Chondrocyte (in vitro differentiated cells): Measurements from ENCODE around the gene PRLH. TPM values are rescaled to one million over a fixed set of nuclear protein-coding genes. Genes with fewer than 3 reads are reported as not detected.

Experiments used
- DNase-seq: peaks from one replicate; pipeline ENCODE4 v3.0.0; 2021; ENCODE audit warnings: mixed read lengths, low spot score
- H3K27ac Mint-ChIP-seq: one replicate; pipeline ENCODE4 v1.8.0; 2021; ENCODE audit warnings: mild to moderate bottlenecking, moderate library complexity, mixed read lengths; ENCODE audit not compliant: unreplicated experiment
- H3K27me3 Mint-ChIP-seq: 2 replicates; pipeline ENCODE4 v1.8.0; 2021; ENCODE audit warnings: low read depth, mixed read lengths
- H3K36me3 Mint-ChIP-seq: 2 replicates; pipeline ENCODE4 v1.8.0; 2021; ENCODE audit warnings: low read depth, mixed read lengths
- H3K4me1 Mint-ChIP-seq: 2 replicates; pipeline ENCODE4 v1.8.0; 2021; ENCODE audit warnings: low read depth, mild to moderate bottlenecking, mixed read lengths
- H3K4me3 Mint-ChIP-seq: one replicate; pipeline ENCODE4 v1.8.0; 2021; ENCODE audit warnings: mild to moderate bottlenecking, moderate library complexity, mixed read lengths; ENCODE audit not compliant: unreplicated experiment
- H3K9me3 Mint-ChIP-seq: 2 replicates; pipeline ENCODE4 v1.8.0; 2021; ENCODE audit warnings: low read depth, mixed read lengths
- total RNA-seq: library from RNA; stranded (reverse); gene quantifications from 3 replicates; pipeline ENCODE4 v1.2.1, GENCODE V29; 2021
- TF ChIP-seq, protein P1 (sequence below): fragments of 200-600 bp; sonication (generic); IDR thresholded peaks from 2 replicates; pipeline ENCODE4 v1.5.0; 2021; ENCODE audit warnings: antibody characterized with exemption, mild to moderate bottlenecking, moderate library complexity

The PRLH gene
- total RNA-seq, 1 donor from 2014 or later = not detected

DNA sequence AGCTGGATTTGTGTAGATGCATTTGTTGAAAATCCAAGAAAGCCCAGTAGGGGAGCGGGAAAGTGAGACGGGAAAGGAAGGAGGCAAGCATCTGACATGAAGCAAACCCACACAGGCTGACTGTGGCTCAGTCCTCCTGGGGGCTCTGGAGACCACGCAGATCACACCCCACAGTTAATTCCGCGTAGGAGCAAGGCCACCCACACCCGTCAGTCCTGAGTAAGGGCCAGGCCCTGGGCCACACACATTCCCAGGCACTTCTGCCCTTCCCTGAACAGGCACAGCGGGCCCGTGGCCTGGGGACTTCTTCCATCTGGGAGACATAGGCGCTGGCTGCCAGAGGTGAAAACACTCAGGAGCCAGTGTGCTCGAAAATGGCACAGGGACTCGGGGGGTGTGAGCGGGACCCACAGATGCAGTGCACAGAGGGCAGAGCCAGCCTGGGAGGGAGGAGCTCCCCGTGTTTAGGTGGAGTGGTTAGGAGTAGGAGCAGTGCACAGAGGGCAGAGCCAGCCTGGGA, 19.4 kb upstream of the PRLH start:
- H3K4me3 Mint-ChIP-seq = no peak overlapping the region
- DNase-seq = peak; percentile 68
- no peaks in the 10 kb centered on the region for H3K4me1 Mint-ChIP-seq
- H3K27ac Mint-ChIP-seq = no peak overlapping the region
- H3K36me3 Mint-ChIP-seq = peaks cover 1% of the 10 kb centered on the region
- H3K27me3 Mint-ChIP-seq = no peaks in the 10 kb centered on the region
- TF ChIP-seq, protein P1, sequence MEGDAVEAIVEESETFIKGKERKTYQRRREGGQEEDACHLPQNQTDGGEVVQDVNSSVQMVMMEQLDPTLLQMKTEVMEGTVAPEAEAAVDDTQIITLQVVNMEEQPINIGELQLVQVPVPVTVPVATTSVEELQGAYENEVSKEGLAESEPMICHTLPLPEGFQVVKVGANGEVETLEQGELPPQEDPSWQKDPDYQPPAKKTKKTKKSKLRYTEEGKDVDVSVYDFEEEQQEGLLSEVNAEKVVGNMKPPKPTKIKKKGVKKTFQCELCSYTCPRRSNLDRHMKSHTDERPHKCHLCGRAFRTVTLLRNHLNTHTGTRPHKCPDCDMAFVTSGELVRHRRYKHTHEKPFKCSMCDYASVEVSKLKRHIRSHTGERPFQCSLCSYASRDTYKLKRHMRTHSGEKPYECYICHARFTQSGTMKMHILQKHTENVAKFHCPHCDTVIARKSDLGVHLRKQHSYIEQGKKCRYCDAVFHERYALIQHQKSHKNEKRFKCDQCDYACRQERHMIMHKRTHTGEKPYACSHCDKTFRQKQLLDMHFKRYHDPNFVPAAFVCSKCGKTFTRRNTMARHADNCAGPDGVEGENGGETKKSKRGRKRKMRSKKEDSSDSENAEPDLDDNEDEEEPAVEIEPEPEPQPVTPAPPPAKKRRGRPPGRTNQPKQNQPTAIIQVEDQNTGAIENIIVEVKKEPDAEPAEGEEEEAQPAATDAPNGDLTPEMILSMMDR = no peak
- H3K9me3 Mint-ChIP-seq = no peaks in the 10 kb centered on the region

GRCh38 chr2:237547841-237548416, 18.4 kb upstream of the PRLH start:
- peak; percentile 79 for DNase-seq
- TF ChIP-seq, protein P1 = no peak
- H3K27ac Mint-ChIP-seq = no peak overlapping the region
- peaks cover 1% of the 10 kb centered on the region for H3K36me3 Mint-ChIP-seq
- no peaks in the 10 kb centered on the region for H3K4me1 Mint-ChIP-seq
- H3K9me3 Mint-ChIP-seq = peaks cover 3% of the 10 kb centered on the region
- no peak overlapping the region for H3K4me3 Mint-ChIP-seq
- no peaks in the 10 kb centered on the region for H3K27me3 Mint-ChIP-seq

GRCh38 chr2:237549216-237549615, 17.2 kb upstream of the PRLH start:
- no peak overlapping the region for H3K4me3 Mint-ChIP-seq
- H3K4me1 Mint-ChIP-seq = no peaks in the 10 kb centered on the region
- peaks cover 5% of the 10 kb centered on the region for H3K9me3 Mint-ChIP-seq
- peaks cover 1% of the 10 kb centered on the region for H3K36me3 Mint-ChIP-seq
- no peak overlapping the region for H3K27ac Mint-ChIP-seq
- DNase-seq = peak; percentile 37
- TF ChIP-seq, protein P1 = no peak
- H3K27me3 Mint-ChIP-seq = no peaks in the 10 kb centered on the region

DNA sequence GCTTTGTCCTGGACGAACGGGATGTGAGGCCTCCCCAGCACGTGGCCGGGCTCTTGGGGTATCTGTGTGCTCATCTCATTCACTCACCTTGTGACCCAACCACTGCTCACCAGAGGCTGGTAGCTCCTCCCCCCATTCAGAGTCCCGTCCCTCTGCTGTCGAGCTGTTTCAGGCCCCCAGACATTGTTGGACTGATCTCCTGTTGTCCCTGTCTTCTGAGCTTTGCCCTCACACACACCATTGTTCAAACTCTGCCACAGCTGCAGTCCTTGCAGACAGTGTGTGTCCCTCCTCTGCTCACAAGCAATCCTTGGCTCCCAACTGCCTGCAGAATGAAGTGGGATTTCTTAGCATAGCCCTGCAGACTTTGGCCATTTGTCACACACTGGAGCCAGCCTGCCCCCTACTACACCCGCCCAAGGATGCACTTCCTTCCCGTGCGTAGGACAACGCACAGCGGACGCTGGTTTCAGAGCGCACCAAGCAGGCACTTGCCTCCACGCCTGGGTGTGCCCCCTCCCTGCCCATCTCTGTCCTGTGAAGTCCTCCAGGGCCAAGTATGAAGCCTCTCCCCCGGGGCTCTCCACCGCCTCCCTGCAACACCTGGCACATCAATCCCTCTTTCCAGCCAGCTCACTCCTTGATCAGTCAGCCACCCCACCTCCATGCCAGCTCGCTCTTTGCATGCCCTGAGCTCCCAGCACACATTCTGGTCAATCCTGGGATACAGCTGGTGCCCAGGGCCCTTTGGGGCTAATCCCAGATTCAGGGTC, 16.5 kb upstream of the PRLH start:
- Mint-ChIP-seq H3K9me3 (peaks cover 5% of the 10 kb centered on the region), H3K4me3 (no peak overlapping the region), H3K27me3 (no peaks in the 10 kb centered on the region), H3K27ac (no peak overlapping the region), H3K36me3 (peaks cover 3% of the 10 kb centered on the region), H3K4me1 (no peaks in the 10 kb centered on the region)
- peak; percentile 62 for DNase-seq
- TF ChIP-seq, protein P1 = no peak

DNA sequence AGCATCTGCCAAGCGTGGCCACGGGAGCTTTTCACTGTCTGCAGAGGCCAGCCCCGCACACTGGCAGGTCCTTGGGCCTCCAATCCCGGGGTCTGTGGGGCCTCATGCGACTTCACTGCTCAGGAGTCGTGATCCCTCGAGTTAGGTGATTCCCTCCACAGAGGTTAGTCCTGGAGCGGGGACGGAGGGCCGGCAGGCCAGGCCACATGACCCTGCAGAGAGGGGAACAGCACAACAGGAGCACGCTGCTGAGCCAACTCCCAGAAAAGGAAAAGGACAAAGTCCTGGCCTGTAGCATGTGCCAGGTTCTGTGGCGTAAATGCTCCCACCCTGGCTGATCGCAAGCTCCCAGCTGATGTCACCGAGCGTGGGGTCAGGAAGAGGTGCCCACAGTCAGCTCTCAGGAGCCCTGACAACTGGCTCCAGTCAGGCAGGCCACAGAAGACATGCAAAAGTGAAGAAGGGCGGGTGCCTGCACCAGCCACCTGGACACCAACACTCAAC, 15.3 kb upstream of the PRLH start:
- Mint-ChIP-seq H3K27ac (no peak overlapping the region), H3K4me1 (no peaks in the 10 kb centered on the region), H3K4me3 (no peak overlapping the region), H3K9me3 (peaks cover 10% of the 10 kb centered on the region), H3K27me3 (no peaks in the 10 kb centered on the region), H3K36me3 (peaks cover 6% of the 10 kb centered on the region)
- TF ChIP-seq, protein P1 = no peak
- DNase-seq = peak; percentile 73
